ENCODE results near the gene VCL. TPM values are rescaled to one million over a fixed set of nuclear protein-coding genes. Genes with fewer than 3 reads are reported as not detected.

Gene VCL
- polyA plus RNA-seq, 1 of the 3 experiments (the other 2 are of a cell fraction), result 147 TPM

DNA sequence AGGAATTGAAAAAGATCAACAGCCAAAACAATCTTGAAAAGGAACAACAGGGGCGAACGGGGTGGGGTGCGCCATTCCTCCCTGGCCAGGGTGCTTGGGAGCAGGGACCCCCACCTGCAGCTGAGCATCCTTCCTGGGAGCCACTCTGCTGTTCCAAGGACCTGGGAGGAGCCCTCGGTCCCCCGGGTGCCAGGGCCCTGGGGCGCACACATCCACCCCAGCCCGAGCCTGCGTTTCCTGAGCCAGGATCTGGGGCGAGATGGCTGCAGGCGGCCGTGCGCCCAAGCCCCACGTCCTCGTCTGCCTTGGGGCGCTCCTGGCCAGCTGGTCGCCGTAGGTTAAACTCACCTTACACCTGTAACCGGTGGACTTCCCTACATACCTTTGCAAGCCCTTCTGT lies 142.1 kb downstream of the VCL start:
- no peak overlapping the region for H3K27ac ChIP-seq (ENCODE audit: low read depth in 2 of 2, low read length in 1 of 2)
- H3K4me3 ChIP-seq (ENCODE audit: low read depth in 2 of 2, low read length in 1 of 2), result no peak overlapping the region
- no peak overlapping the region for H3K9ac ChIP-seq
- H3F3A ChIP-seq (replicated peaks; ENCODE audit: insufficient read depth), result peaks cover 12% of the 10 kb centered on the region
- H2AFZ ChIP-seq (ENCODE audit: low read depth), result no peak overlapping the region
- peaks cover 30 to 51% of the 10 kb centered on the region in 2 experiments for H3K36me3 ChIP-seq (replicated peaks in 1 of 2; ENCODE audit: control insufficient read depth in 1 of 2, insufficient read depth in 2 of 2, low read length in 1 of 2)
- no peaks in the 10 kb centered on the region for H3K9me2 ChIP-seq
- no peaks in the 10 kb centered on the region for H3K27me3 ChIP-seq (ENCODE audit: insufficient read depth)
- 97% methylated on average over 11 of the region's 18 CpGs for WGBS (ENCODE audit: low lambda C conversion rate)
- no peaks in the 10 kb centered on the region for H3K9me3 ChIP-seq
- peaks cover 20% of the 10 kb centered on the region for H4K20me1 ChIP-seq (ENCODE audit: insufficient read depth)
- ChIA-PET POLR2A (no interaction called here), CTCF (interaction anchor here (1.3 kb wide), 1 partner anchor 104 kb away, joined by 4 read pairs; no protein-coding TSS in a partner anchor)
- peak; percentile 14 for DNase-seq
- no peak overlapping the region for H3K4me2 ChIP-seq
- H3K4me1 ChIP-seq (ENCODE audit: control insufficient read depth in 1 of 2, insufficient read depth in 2 of 2, low read depth in 1 of 2, low read length in 1 of 2), result 0 out of 4 replicates have a peak, but pooled peaks cover 0 to 6% of the 10 kb centered on the region in 2 experiments
- TF ChIP-seq RAD21 (IDR thresholded peaks at IDR 0.05; ENCODE audit: low read length), result no peak
- TF ChIP-seq, protein P1, sequence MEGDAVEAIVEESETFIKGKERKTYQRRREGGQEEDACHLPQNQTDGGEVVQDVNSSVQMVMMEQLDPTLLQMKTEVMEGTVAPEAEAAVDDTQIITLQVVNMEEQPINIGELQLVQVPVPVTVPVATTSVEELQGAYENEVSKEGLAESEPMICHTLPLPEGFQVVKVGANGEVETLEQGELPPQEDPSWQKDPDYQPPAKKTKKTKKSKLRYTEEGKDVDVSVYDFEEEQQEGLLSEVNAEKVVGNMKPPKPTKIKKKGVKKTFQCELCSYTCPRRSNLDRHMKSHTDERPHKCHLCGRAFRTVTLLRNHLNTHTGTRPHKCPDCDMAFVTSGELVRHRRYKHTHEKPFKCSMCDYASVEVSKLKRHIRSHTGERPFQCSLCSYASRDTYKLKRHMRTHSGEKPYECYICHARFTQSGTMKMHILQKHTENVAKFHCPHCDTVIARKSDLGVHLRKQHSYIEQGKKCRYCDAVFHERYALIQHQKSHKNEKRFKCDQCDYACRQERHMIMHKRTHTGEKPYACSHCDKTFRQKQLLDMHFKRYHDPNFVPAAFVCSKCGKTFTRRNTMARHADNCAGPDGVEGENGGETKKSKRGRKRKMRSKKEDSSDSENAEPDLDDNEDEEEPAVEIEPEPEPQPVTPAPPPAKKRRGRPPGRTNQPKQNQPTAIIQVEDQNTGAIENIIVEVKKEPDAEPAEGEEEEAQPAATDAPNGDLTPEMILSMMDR (IDR thresholded peaks at IDR 0.05), result no peak
- no peak for TF ChIP-seq FOSL2 (IDR thresholded peaks at IDR 0.05; ENCODE audit: borderline replicate concordance, low read depth)
- TF ChIP-seq RFX5 (IDR thresholded peaks at IDR 0.05; ENCODE audit: low read length), result no peak
- TF ChIP-seq YY1 (IDR thresholded peaks at IDR 0.05; ENCODE audit: low read depth), result no peak
- TF ChIP-seq ELF1 (IDR thresholded peaks at IDR 0.05), result no peak
- no peak for TF ChIP-seq MEF2A (IDR thresholded peaks at IDR 0.05; ENCODE audit: borderline replicate concordance, low read depth)
- TF ChIP-seq, protein P2, sequence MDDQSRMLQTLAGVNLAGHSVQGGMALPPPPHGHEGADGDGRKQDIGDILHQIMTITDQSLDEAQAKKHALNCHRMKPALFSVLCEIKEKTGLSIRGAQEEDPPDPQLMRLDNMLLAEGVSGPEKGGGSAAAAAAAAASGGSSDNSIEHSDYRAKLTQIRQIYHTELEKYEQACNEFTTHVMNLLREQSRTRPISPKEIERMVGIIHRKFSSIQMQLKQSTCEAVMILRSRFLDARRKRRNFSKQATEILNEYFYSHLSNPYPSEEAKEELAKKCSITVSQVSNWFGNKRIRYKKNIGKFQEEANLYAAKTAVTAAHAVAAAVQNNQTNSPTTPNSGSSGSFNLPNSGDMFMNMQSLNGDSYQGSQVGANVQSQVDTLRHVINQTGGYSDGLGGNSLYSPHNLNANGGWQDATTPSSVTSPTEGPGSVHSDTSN (IDR thresholded peaks at IDR 0.05), result no peak
- no peak for TF ChIP-seq JUND (IDR thresholded peaks at IDR 0.05)
- TF ChIP-seq TEAD4 (IDR thresholded peaks at IDR 0.05; ENCODE audit: borderline replicate concordance, insufficient read depth), result no peak
- TF ChIP-seq, protein P3, sequence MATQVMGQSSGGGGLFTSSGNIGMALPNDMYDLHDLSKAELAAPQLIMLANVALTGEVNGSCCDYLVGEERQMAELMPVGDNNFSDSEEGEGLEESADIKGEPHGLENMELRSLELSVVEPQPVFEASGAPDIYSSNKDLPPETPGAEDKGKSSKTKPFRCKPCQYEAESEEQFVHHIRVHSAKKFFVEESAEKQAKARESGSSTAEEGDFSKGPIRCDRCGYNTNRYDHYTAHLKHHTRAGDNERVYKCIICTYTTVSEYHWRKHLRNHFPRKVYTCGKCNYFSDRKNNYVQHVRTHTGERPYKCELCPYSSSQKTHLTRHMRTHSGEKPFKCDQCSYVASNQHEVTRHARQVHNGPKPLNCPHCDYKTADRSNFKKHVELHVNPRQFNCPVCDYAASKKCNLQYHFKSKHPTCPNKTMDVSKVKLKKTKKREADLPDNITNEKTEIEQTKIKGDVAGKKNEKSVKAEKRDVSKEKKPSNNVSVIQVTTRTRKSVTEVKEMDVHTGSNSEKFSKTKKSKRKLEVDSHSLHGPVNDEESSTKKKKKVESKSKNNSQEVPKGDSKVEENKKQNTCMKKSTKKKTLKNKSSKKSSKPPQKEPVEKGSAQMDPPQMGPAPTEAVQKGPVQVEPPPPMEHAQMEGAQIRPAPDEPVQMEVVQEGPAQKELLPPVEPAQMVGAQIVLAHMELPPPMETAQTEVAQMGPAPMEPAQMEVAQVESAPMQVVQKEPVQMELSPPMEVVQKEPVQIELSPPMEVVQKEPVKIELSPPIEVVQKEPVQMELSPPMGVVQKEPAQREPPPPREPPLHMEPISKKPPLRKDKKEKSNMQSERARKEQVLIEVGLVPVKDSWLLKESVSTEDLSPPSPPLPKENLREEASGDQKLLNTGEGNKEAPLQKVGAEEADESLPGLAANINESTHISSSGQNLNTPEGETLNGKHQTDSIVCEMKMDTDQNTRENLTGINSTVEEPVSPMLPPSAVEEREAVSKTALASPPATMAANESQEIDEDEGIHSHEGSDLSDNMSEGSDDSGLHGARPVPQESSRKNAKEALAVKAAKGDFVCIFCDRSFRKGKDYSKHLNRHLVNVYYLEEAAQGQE (IDR thresholded peaks at IDR 0.05; ENCODE audit: low read depth, low read length), result no peak
- TF ChIP-seq, protein P4, sequence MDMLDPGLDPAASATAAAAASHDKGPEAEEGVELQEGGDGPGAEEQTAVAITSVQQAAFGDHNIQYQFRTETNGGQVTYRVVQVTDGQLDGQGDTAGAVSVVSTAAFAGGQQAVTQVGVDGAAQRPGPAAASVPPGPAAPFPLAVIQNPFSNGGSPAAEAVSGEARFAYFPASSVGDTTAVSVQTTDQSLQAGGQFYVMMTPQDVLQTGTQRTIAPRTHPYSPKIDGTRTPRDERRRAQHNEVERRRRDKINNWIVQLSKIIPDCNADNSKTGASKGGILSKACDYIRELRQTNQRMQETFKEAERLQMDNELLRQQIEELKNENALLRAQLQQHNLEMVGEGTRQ (IDR thresholded peaks at IDR 0.05; ENCODE audit: borderline replicate concordance, low read depth, low read length), result no peak
- no peak for TF ChIP-seq RCOR1 (IDR thresholded peaks at IDR 0.05; ENCODE audit: low read length)
- TF ChIP-seq, protein P5, sequence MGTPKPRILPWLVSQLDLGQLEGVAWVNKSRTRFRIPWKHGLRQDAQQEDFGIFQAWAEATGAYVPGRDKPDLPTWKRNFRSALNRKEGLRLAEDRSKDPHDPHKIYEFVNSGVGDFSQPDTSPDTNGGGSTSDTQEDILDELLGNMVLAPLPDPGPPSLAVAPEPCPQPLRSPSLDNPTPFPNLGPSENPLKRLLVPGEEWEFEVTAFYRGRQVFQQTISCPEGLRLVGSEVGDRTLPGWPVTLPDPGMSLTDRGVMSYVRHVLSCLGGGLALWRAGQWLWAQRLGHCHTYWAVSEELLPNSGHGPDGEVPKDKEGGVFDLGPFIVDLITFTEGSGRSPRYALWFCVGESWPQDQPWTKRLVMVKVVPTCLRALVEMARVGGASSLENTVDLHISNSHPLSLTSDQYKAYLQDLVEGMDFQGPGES (IDR thresholded peaks at IDR 0.05; ENCODE audit: low read depth, low read length), result no peak
- H3K79me2 ChIP-seq (ENCODE audit: insufficient read depth), result peaks cover 68% of the 10 kb centered on the region

All from SK-N-SH (cell line).